ENCODE results near the gene FTSJ3. TPM values are rescaled to one million over a fixed set of nuclear protein-coding genes. Genes with fewer than 3 reads are reported as not detected.

The FTSJ3 gene
- total and polyA plus RNA-seq, 2 of the 13 experiments (the other 11 are each of a cell fraction or from before 2014, with no cell fraction given) = 26.0 to 64.2 TPM

DNA sequence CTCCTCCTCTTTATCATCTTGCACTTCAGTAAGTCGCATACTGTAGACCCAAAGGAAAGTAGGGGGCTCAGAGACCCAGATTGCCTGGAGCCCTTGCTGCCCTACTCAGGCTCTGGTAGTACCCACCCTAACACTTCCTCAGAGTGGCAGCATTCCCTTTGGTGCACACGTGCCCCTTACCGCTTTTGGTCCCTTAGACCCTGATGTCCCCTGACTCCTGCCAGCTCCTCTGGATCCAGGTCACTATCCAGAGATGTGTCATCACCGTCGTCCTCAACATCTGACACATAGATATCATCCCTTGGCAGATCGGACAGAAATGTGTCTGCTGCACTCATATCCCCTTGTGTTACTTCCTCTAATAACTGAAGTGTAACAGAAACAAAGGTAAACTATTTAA lies 5.7 kb downstream of the FTSJ3 start:
- H3K4me1 ChIP-seq (ENCODE audit: insufficient read depth, low read length) = peaks cover 26% of the 10 kb centered on the region
- peaks cover 47 to 87% of the 10 kb centered on the region in 2 experiments for H3K36me3 ChIP-seq (replicated peaks in 1 of 2; ENCODE audit: control insufficient read depth in 1 of 2, insufficient read depth in 2 of 2, low read length in 2 of 2)
- CTCF ChIA-PET (ENCODE audit: low intra/inter-chr PET ratio, low total read pairs) = no interaction called here
- no TSS peak for BruUV-seq (replicated peaks)
- no peaks in the 10 kb centered on the region; a peak in 1 of 5 replicates for H3K27me3 ChIP-seq (ENCODE audit: control insufficient read depth in 1 of 2, insufficient read depth in 2 of 2, low read length in 2 of 2)
- no peak for FAIRE-seq
- WGBS (ENCODE audit: low lambda C conversion rate) = 96% methylated on average over 6 of the region's 6 CpGs
- no peak overlapping the region for H3K9ac ChIP-seq (ENCODE audit: insufficient read depth, low read depth, low read length)
- POLR2A ChIA-PET = interaction anchor here (1.0 to 1.6 kb wide), 2 partner anchors 10 to 48 kb away, joined by 3 to 4 read pairs; partner anchors contain the start of gene CCDC47
- H3K4me2 ChIP-seq (ENCODE audit: low read depth, low read length) = no peak overlapping the region
- TF ChIP-seq, protein P1, sequence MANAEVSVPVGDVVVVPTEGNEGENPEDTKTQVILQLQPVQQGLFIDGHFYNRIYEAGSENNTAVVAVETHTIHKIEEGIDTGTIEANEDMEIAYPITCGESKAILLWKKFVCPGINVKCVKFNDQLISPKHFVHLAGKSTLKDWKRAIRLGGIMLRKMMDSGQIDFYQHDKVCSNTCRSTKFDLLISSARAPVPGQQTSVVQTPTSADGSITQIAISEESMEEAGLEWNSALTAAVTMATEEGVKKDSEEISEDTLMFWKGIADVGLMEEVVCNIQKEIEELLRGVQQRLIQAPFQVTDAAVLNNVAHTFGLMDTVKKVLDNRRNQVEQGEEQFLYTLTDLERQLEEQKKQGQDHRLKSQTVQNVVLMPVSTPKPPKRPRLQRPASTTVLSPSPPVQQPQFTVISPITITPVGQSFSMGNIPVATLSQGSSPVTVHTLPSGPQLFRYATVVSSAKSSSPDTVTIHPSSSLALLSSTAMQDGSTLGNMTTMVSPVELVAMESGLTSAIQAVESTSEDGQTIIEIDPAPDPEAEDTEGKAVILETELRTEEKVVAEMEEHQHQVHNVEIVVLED (CRISPR knock-in tag; IDR thresholded peaks at IDR 0.05; ENCODE audit: borderline replicate concordance) = no peak
- TF ChIP-seq PRMT3 (CRISPR knock-in tag; IDR thresholded peaks at IDR 0.05; ENCODE audit: borderline replicate concordance, low read depth) (no peak), SALL2 (CRISPR knock-in tag; IDR thresholded peaks at IDR 0.05) (no peak), FLYWCH1 (CRISPR knock-in tag; IDR thresholded peaks at IDR 0.05) (no peak), TRIM24 (CRISPR knock-in tag; IDR thresholded peaks at IDR 0.05) (no peak), POLR2AphosphoS2 (IDR thresholded peaks at IDR 0.05; ENCODE audit: low read depth, low read length) (0 out of 2 replicates have a peak, but pooled peaks have one; percentile 19), POLR2A (IDR thresholded peaks at IDR 0.05; ENCODE audit: insufficient read depth in 1 of 2, low read depth in 2 of 2, low read length in 2 of 2) (0 out of 4 replicates have a peak, but pooled peaks of 1 of the 2 experiments have one; percentile 7), ZNF160 (CRISPR knock-in tag; IDR thresholded peaks at IDR 0.05) (no peak), ZNF337 (CRISPR knock-in tag; IDR thresholded peaks at IDR 0.05; ENCODE audit: borderline replicate concordance, low read depth) (no peak), FOXP1 (IDR thresholded peaks at IDR 0.05) (no peak), FOXP1 (CRISPR knock-in tag; IDR thresholded peaks at IDR 0.05) (no peak), RBM22 (optimal IDR thresholded peaks at IDR 0.05; ENCODE audit: low read length) (peak; percentile 13)
- TF ChIP-seq, protein P2, sequence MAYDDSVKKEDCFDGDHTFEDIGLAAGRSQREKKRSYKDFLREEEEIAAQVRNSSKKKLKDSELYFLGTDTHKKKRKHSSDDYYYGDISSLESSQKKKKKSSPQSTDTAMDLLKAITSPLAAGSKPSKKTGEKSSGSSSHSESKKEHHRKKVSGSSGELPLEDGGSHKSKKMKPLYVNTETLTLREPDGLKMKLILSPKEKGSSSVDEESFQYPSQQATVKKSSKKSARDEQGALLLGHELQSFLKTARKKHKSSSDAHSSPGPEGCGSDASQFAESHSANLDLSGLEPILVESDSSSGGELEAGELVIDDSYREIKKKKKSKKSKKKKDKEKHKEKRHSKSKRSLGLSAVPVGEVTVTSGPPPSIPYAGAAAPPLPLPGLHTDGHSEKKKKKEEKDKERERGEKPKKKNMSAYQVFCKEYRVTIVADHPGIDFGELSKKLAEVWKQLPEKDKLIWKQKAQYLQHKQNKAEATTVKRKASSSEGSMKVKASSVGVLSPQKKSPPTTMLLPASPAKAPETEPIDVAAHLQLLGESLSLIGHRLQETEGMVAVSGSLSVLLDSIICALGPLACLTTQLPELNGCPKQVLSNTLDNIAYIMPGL (CRISPR knock-in tag; IDR thresholded peaks at IDR 0.05; ENCODE audit: borderline replicate concordance in 1 of 2, low read depth in 1 of 2) = no peak
- H3K4me3 ChIP-seq (replicated peaks in 1 of 3; ENCODE audit: insufficient read depth in 1 of 3, low read depth in 2 of 3, low read length in 3 of 3) = no peak overlapping the region
- ATAC-seq = no peak
- peaks cover 20% of the 10 kb centered on the region for H3K79me2 ChIP-seq (ENCODE audit: insufficient read depth, low read length)
- H3K27ac ChIP-seq (ENCODE audit: extremely low read length, insufficient read depth, low read length) = no peak overlapping the region
- H3K9me3 ChIP-seq (ENCODE audit: low read length) = no peaks in the 10 kb centered on the region
- H4K20me1 ChIP-seq (ENCODE audit: insufficient read depth, low read length) = peaks cover 3% of the 10 kb centered on the region; the same call in 1 of the 2 replicates
- H2AFZ ChIP-seq (ENCODE audit: low read length) = no peak overlapping the region
- in situ Hi-C loops (cut with HindIII; ENCODE audit: extremely low pct_ligation_motif_present, low pct_unique_long_range_greater_than_20kb) = no loop called here
- intact Hi-C loops (cut with micrococcal nuclease; ENCODE audit: unreplicated experiment) = no loop called here
- DNase-seq (ENCODE audit: low spot score) = no peak

Measured in HepG2 (cell line).